Thyroid gland (tissue), 4 donors: ENCODE results near the gene NBEAL2.

Source experiments
- POLR2A ChIP-seq, 2 donors: fragments of 450-650 bp; IDR thresholded peaks; one replicate each; pipeline ENCODE4 v1.6.1; 2017; ENCODE audit warnings: antibody characterized with exemption in 2 of 2, mild to moderate bottlenecking in 2 of 2, moderate library complexity in 1 of 2
- TF ChIP-seq, protein P1 (sequence below), 6 experiments: fragments of 200-600 bp in 3 of 6; fragments of 450-650 bp in 3 of 6; sonication (generic) in 3 of 6; IDR thresholded peaks; one replicate each; pipeline ENCODE4 v1.5.1; 2016 to 2019; ENCODE audit warnings: antibody characterized with exemption in 6 of 6, mild to moderate bottlenecking in 2 of 6, inconsistent platforms in 1 of 6, moderate library complexity in 1 of 6

DNA sequence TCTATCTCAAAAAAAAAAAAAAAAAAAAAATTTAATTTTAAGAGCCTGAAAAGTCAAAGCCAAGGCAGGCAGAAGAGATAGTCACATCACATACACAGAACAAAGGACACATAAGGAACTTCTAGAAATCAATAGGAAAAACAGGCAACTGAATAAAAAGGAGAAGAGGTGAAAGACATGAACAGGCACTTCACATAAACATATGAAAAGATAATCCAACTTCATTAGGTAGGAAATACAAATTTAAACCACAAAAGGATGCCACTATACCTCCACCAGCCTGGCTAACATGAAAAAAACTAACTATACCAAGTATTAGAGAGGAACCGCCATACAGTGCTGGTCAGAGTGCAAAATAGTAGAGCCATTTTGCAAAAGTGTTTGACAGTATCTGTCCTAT, 17.0 kb upstream of the NBEAL2 start:
- TF ChIP-seq, protein P1, sequence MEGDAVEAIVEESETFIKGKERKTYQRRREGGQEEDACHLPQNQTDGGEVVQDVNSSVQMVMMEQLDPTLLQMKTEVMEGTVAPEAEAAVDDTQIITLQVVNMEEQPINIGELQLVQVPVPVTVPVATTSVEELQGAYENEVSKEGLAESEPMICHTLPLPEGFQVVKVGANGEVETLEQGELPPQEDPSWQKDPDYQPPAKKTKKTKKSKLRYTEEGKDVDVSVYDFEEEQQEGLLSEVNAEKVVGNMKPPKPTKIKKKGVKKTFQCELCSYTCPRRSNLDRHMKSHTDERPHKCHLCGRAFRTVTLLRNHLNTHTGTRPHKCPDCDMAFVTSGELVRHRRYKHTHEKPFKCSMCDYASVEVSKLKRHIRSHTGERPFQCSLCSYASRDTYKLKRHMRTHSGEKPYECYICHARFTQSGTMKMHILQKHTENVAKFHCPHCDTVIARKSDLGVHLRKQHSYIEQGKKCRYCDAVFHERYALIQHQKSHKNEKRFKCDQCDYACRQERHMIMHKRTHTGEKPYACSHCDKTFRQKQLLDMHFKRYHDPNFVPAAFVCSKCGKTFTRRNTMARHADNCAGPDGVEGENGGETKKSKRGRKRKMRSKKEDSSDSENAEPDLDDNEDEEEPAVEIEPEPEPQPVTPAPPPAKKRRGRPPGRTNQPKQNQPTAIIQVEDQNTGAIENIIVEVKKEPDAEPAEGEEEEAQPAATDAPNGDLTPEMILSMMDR (IDR thresholded peaks at IDR 0.05), result no peak
- TF ChIP-seq POLR2A (IDR thresholded peaks at IDR 0.05), result no peak
